Caki2 (cell line): ENCODE data around the gene MGME1. TPM values are rescaled to one million over a fixed set of nuclear protein-coding genes. Genes with fewer than 3 reads are reported as not detected.

Source experiments
- DNase-seq: peaks from one replicate; pipeline ENCODE4 v3.0.0-alpha.2; 2015; ENCODE audit warnings: low read depth
- in situ Hi-C: cut with HindIII; loops from 2 replicates; pipeline ENCODE4 v1.10.0; 2016; ENCODE audit warnings: low sequenced_read_pairs, low pct_unique_long_range_greater_than_20kb, mixed read lengths
- total RNA-seq: library from RNA; depleted of rRNA; stranded (reverse); fragments of >200 nt; shearing (Covaris generic); gene quantifications from 2 replicates; pipeline ENCODE4 v1.2.3, GENCODE V29; 2014; ENCODE audit warnings: low replicate concordance; rRNA removed

The MGME1 gene, protein sequence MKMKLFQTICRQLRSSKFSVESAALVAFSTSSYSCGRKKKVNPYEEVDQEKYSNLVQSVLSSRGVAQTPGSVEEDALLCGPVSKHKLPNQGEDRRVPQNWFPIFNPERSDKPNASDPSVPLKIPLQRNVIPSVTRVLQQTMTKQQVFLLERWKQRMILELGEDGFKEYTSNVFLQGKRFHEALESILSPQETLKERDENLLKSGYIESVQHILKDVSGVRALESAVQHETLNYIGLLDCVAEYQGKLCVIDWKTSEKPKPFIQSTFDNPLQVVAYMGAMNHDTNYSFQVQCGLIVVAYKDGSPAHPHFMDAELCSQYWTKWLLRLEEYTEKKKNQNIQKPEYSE
- 22.7 and 36.9 TPM in 2 replicates for total RNA-seq

DNA sequence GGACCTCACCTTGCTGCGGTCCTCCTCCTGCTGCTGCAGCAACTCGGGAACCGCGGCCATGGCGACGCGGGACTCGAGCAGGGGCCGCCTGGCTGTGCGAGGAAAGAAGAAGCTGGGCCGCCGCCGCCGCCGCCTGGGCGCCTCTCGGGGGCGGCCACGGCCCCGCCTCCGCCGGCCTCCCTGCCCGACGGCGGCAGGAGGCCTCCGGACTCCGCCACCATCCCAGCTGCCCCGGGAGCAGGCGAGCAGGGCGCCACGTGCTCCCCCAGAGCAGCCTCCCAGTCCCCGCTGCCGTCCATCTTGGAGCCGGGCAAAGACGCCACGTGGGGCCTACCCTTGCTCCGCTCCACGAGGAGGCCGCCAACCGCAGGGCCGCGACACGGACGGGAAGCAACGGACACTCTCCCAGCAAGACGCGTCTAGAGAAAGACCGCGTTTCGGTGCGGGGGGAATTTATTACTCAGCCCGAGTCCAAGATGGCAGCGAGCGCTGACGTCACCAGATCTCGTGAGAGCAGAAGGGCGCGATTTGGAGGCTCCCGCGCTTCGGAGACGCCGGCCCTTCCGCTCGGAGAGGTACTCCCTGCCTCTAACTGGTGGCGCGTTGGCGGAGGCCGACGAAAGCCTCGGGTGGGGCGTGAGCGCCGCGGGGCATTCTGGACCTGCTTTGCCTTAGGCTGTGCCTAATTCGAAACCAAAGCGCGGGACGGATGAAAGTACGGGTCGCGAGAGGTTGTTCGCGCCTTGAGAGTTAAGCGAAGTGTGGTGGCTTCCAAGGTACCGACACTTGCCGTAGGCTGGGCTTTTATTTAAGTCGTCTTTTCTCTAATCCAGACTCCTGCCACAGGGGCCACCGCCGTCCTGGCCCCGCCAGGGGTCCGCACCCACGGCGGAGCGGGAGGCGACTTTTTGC, at the start of gene MGME1, which contains the start of gene SNX5:
MGME1 (plus strand) TSS at position 653 of the 912 bp plus-strand sequence. CDS start 842 bp downstream, outside the sequence.
SNX5 (minus strand) TSS at position 429 of the 912 bp plus-strand sequence; CDS start at position 60, 369 bp downstream.
- DNase-seq, result peak; percentile 100
- in situ Hi-C loops, result no loop called here

DNA sequence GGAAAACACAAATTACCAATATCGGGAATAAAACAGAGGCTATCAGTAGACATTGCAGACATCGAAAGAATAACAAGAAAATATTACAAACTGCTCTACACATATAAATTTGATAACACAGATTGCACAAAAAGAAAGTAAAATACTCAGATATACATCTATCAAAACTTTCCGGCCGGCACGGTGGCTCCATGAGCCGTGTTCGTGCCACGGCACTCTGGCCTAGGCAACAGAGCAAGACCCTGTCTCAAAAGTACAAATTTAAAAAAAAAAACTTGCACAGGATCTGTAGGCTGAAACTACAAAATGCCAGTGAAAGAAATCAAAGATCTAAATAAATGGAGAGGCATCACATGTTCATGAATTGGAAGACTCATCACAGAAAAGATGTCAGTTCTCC, 49.7 kb upstream of the MGME1 start:
- in situ Hi-C loops, result no loop called here

DNA sequence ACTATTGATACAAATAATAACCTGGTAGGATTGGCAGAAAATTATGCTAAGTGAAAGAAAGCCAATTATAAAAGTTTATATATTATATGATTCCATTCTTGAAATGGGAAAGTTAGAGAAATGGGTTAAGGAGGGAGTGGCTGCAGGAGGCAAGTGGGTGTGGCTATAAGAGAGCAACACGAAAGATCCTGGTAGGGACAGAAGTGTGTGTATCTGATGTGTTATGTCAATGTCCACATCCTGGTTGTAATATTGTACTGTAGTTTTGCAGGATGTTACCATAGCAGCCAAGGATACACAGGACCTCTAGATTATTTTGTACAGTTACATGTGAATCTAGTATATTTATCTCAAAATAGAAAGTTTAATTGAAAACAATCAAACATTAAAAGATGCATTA, 47.0 kb upstream of the MGME1 start:
- no peak for DNase-seq
- in situ Hi-C loops, result no loop called here

More for the DNA sequence above, 49.7 kb upstream of the MGME1 start:
- no peak for DNase-seq

DNA sequence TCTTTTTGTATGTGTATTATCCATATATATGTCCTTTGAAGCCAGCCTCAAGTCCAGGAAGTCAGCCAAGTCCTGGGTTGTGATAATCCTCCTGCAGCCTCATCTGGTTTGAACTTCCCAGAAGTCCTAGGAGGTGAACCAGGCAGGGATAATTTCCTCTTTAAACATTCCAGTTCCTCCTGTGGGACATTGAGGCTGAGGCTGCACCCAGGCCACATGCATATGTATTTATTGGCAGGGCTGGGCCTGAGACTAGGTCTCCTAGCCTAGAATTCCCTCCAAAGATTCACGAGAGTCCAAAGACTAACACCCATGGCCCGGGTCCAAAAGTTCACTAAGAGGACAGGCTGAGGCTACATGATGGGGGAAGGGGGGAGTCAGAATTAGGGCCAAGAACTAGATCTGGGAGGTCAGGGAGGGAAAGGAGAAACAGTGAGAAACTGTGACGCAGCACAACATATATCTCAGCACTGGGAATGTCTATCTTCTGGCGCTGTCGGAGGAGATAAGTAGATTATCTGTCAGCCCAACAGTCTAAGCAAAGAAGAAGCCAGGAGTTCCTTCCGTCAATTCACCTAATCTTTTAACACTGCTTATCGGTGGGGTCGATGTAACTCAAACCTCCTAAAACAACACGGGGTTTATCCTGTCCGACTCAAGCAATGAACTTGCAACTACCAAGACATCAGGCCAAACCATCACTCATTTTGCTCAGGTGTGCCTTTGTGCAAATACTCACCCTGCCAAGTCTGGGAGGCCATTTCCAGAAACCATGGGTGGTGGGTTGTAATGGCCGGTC, 43.5 kb upstream of the MGME1 start:
- DNase-seq, result no peak
- in situ Hi-C loops, result no loop called here

DNA sequence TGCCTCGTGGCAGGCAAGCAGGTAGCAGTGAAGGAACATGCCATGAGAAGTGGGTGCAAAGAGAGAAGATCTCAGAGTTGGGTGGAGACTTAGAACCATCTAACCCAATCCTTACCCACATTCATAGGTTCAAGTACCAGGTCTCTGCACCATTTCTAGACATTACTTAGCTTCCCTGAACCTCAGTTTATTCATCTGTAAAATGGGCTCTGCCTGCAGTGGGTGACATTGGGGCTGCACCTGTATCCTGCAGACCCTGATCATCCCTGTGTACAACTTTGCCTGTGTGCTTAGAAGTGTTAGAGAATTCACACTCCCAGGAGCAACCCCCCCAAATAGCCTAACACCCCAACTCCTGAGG, 42.9 kb upstream of the MGME1 start:
- in situ Hi-C loops, result no loop called here
- no peak for DNase-seq

DNA sequence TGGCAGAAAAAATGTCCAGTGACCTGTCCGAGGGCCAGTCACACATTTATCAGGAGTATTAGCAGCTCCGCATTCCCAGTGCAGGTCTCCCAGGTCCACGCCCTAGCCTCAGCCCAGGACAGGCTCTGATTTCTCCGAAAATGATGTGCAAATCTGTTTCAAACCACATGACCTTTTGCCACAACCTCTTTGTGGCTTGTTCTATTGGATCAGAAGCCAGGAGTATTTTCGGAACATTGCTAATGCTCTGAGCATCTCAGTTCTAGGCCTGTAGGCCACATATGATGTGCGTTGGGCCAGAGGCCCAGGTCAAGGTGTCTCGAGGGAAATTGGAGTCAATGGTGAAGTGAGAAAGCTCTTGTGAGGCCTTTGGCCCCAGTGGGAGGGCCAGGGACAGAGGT, 40.6 kb upstream of the MGME1 start:
- DNase-seq, result no peak
- in situ Hi-C loops, result no loop called here

DNA sequence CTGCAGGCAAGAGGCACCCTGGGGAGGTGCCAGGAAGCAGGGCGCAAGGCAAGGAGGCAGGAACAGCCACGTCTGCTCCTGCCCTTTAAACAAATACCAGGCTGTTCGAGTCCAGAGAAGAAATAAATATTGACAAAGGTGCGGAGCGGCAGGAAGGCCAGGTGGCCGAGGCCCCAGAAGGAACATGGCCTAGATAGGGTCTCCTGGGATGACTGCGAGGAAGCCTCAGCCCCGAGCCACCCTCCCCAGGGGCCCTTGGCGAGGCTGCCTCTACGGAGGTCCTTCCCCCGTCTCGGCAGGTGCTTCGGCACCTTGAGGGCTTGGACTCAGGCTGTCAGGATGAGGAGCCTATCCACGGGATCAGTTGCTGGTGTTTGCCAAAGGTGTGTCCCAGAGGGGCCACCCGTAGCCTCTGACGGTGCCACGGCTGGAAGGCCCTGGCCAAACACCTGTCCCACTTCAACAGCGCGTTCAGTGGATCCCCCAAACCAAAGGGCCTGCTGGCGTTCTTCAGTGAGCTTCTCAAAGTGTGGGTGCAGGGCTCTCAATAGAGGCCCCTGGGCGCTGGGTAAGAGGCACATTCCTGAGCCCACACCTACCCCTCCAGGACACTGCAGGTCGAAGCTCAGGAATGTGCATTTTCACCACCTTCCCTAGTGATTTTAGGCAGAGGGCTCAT, 40.0 kb upstream of the MGME1 start:
- in situ Hi-C loops, result no loop called here
- DNase-seq, result no peak

DNA sequence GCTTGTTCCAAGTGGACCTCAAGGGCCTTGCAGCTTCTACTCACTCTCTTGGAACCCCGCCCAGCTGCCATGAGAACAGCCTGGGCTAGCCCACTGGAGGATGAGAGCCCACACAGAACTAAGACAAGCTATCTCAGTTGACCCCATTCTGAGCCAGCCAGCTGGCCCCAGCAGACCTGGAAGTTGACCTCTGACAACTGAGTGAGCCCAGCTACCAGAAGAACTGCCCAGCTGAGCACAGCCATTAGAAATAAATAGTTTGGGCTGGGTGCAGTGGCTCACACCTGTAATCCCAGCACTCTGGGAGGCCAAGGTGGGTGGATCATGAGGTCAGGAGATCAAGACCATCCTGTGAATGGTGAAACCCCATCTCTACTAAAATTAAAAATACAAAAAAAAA, 37.3 kb upstream of the MGME1 start:
- no peak for DNase-seq
- in situ Hi-C loops, result no loop called here

DNA sequence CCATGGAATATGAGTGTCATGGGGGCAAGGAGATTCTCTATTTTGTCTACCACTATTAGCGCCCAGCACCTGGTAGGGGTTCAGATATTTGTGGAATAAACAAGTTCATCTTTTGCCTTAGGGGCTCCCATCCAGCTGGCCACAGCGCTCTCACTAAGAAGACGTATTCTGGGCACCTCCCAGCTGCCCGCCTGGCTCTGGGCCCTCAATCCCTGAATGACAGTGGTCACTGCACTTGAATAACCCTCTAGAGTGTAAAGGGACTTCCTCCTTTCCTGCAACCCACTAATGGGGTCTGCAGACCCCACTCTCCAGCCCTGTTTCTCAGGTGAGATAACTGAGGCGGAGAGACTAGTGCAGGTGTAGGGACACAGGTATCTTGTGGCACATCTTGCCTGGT, 36.4 kb upstream of the MGME1 start:
- in situ Hi-C loops, result no loop called here

DNA sequence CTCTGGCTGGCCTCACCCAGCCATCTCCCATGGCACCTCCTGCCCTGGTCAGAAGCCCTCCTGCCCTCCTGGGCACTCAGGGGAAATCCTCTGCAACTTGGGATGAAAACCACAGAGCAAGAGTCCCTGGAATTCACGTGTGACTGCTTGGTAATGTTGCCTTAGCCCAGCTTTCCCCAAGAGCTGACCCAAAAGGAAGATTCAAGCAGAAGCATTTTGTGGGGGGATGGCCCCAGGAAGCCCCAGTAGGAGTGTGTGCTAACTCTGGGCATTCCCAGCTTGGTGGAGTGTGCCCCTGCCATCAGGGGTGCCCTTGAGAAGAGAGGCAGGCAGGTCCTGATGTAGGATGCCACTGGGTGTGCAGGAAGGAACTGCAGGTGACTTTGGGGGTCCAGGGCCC, 35.7 kb upstream of the MGME1 start:
- in situ Hi-C loops, result no loop called here
- no peak for DNase-seq

More for the DNA sequence above, 36.4 kb upstream of the MGME1 start:
- DNase-seq, result no peak

DNA sequence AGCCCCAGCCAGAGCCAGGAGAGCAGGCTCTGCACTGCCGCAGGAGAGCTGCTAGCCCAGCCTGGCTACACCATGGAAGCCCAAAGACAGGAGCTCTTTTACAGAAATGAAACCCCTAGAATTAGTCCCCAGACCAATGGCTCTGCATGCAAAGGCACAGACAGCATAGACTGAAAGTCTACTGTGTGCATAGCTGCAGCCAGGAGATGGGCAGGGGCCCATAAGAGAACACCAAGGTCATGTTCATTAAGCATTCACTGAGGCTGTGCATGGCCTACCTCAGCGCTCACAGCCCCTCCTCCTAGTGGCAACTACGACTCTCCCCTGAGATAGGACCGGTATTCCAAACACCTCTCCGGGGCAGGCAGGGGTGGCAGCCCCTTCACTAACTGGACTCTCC, 35.1 kb upstream of the MGME1 start:
- in situ Hi-C loops, result no loop called here

DNA sequence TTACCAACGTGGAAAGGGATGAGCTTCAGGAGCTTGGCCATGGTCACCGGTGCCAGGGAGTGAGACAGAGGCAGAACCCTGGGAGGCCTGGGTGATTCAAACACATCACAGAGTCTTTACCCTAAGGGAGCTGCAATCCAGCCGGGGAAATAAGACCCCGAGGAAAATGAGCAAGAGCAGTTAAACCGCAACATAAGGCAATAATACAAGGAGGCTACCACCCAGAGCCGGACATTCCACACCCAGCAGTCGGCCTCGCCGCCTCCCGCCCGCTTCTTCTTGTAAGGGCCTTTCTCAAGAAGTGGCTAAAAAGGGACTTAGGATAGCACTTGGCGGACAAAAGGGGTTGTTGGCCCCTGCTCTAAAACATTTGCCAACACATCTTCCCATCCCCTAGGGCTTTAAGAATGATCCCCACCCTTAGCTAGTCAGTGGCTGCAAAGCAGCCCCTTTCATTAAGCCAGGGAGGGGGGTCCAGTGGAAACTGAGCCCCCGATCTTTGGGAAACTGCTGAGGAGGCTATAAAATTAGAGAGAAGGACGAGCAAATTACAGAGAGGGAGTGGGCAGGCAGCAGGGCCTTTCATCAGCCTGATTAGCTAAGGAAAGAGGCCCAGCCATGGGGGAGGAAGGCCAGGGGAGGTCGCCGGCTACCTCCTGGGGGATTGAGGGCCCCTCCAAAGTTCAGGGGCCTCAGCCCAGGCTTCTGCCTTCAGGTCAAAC, 34.5 kb upstream of the MGME1 start:
- DNase-seq, result no peak

More for the DNA sequence above, 35.1 kb upstream of the MGME1 start:
- no peak for DNase-seq

DNA sequence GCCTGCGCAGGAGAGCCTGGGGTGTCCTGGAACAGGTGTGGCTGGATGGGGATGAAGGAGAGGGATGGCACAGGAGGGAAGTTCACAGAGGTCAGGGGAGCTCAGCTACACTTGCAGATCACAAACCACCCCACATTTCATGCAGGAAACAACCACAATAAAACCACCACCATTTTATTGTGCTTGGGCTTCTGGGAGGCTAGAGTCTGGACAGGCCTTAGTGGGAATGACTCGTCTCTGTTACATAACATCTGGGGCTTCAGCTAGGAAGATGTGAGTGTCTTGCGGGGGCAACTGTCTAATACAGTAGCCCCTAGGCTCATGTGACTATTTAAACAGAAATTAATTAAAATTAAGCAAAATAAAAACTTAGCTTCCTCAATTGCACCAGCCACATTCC, 33.6 kb upstream of the MGME1 start:
- no peak for DNase-seq
- in situ Hi-C loops, result no loop called here

More for the DNA sequence above, 34.5 kb upstream of the MGME1 start:
- in situ Hi-C loops, result no loop called here

DNA sequence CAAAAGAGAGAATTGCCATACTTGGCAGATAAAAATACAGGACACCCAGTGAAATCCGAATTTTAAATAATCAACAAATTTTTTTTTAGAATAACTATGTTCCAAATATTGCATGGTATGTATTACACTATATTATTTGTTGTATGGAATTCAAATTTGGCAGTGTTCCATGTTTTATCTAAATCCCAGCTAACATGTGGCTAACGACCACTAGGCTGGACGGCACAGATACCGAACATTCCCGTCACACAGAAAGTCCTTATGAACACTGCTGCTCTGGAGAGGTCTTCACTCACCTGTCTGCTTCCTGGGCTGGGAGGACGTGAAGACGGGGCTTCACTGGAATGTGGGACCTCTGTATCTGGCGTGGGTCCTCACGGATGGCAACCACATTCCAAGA, 33.1 kb upstream of the MGME1 start:
- DNase-seq, result no peak
- in situ Hi-C loops, result no loop called here

DNA sequence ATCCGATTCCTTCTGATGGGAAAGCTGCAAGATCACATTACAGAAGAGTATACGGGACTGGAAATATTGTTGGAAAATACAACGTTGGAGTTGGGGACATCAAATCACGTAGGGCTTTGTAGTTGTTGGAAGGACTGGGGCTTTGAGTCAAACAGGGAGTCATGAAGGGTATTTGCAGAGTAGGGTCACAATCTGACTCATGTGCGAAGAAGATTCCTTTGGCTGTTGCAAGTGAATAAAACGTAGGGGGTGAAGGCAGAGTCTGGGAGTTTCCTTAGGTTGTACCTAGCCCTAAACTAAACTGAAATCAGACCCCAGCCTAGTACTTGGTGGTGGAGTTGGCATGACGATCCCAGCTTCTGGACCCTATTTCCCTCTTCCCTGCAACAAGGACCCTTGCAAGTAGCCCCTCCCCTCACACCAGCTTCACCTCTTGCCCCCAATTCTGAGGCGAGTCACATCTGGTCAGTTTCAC, 32.5 kb upstream of the MGME1 start:
- in situ Hi-C loops, result no loop called here
- DNase-seq, result no peak

DNA sequence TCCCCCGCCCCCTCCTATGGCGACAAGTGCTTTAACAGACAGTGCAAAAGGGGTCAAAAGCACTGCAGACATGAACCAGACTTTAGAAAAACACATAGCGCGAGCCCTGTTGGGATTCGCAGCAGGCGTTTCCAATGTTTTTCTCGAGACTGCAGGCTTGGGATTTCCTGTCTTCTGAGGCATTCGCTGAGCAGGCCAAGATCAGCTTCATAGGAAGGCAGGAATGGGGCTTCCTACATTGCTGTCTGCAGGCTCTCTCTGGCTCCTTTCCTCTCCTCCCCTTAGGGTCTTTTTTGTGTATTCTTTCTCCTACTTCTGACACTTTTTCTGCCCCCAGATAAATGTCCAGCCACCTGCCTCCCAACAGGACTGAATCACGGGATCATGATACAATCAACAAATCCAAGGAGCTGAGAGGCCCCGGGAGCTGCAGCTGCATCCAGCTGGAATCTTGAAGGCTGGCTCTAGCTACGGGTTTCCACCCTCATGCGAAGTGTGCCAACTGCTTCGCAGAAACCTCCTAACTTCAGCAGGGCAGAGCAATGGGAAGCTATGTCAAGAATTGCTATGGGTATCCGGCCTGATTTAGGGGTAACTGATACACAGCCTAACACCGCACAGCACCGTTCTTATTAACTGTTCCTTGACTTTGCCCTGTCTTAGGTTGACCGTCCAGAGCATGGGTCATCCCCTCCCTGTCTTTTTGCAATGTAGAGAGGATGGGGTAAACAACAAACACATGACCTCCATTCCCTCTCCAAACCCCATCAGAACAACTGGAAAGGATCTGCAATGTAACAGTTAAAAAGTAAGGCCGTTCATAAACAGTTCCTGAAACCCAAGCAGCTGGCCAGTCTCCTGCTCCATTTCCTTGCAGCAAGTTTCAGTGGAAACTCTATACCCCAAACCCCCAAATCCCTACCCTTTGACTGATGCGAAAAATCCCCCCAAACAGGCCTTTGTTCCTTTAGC, 31.8 kb upstream of the MGME1 start:
- DNase-seq, result no peak
- in situ Hi-C loops, result no loop called here
